ENCODE measurements around the gene ST6GAL1. TPM values are rescaled to one million over a fixed set of nuclear protein-coding genes. Genes with fewer than 3 reads are reported as not detected.

ST6GAL1 gene
- total and polyA plus RNA-seq, 9 donors, result 9.4 to 17.3 (median 13.0) TPM

DNA sequence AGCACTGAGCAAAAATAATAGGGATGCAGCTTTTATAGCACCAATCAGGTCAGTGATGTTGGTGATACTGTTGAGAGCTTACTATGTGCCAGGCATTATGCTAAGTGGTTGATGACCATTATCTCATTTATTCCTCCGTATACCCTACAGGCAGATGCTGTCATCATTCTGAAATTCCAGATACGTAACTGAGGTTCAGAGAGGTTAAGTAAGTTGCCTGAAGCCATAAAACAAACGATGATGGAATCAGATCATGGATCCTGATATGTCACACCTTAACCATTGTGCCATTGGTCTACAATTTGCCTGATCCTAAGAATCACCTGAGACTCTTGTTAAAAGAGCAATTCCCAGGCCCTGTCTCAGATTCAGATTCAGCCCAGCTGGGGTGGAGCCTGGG, 49.5 kb downstream of the ST6GAL1 start:
- 100% methylated on average over 1 of the region's 3 CpGs for WGBS (ENCODE audit: insufficient coverage)
- H3K27ac ChIP-seq (ENCODE audit: low read length), result no peak overlapping the region
- no peaks in the 10 kb centered on the region for H3K27me3 ChIP-seq (ENCODE audit: control insufficient read depth, insufficient read depth, low read length)
- no peaks in the 10 kb centered on the region for H3K9me3 ChIP-seq (replicated peaks; ENCODE audit: control insufficient read depth, low read depth, low read length)
- DNase-seq, result no peak
- no peak overlapping the region for H3K4me3 ChIP-seq (ENCODE audit: low read length)
- no peaks in the 10 kb centered on the region for H3K36me3 ChIP-seq (ENCODE audit: control insufficient read depth, insufficient read depth, low read length)
- H3K4me1 ChIP-seq (ENCODE audit: control insufficient read depth, insufficient read depth, low read length), result peaks cover 24% of the 10 kb centered on the region

DNA sequence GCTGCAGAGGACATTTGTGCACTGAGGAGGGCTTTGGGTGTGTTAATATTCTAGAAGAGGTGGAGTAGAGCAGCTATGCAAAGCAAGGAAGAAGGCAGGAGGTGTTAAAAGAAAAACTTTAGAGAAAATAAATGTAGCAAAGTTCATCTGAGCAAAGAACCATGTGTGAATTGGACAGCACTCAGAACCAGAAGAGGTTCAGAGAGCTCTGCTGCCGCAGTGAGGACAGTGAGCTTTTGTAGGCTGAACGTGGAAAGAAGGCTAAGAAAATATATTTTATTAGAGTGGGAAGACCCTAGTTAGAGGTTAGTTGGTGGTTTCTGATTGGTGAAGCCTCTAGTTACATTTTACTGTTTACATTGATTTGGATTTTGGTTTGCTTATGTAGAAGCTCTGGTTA, 50.7 kb downstream of the ST6GAL1 start:
- 80% methylated on average over 2 of the region's 2 CpGs for WGBS (ENCODE audit: insufficient coverage)
- Histone ChIP-seq H3K27me3 (ENCODE audit: control insufficient read depth, insufficient read depth, low read length) (no peaks in the 10 kb centered on the region), H3K27ac (ENCODE audit: low read length) (no peak overlapping the region), H3K4me3 (ENCODE audit: low read length) (no peak overlapping the region), H3K4me1 (ENCODE audit: control insufficient read depth, insufficient read depth, low read length) (peaks cover 19% of the 10 kb centered on the region), H3K9me3 (replicated peaks; ENCODE audit: control insufficient read depth, low read depth, low read length) (no peaks in the 10 kb centered on the region), H3K36me3 (ENCODE audit: control insufficient read depth, insufficient read depth, low read length) (no peaks in the 10 kb centered on the region)
- DNase-seq, result no peak

DNA sequence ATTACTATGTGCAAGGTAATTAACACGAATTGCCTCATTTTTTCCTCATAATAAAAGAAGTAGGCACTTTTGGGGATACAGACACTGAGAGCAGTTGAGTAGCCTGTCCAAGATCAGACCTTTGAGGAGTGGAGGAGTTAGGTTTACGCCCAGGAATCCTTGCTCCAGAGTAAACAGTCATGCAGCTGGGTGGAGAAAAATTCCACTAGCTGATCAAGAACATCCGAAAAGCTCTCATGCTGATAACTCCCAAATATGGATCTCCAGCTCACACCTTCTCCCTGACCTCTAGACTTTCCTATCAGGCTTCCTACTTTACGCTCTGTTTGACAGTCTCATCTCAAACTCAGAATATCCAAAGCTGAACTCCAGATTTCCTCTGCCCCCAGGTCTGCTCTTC, 53.3 kb downstream of the ST6GAL1 start:
- Histone ChIP-seq H3K36me3 (ENCODE audit: control insufficient read depth, insufficient read depth, low read length) (no peaks in the 10 kb centered on the region), H3K27me3 (ENCODE audit: control insufficient read depth, insufficient read depth, low read length) (no peaks in the 10 kb centered on the region), H3K27ac (ENCODE audit: low read length) (no peak overlapping the region), H3K4me1 (ENCODE audit: control insufficient read depth, insufficient read depth, low read length) (peaks cover 2% of the 10 kb centered on the region), H3K4me3 (ENCODE audit: low read length) (no peak overlapping the region), H3K9me3 (replicated peaks; ENCODE audit: control insufficient read depth, low read depth, low read length) (no peaks in the 10 kb centered on the region)
- WGBS (ENCODE audit: insufficient coverage), result 84% methylated on average over 3 of the region's 4 CpGs
- no peak for DNase-seq

DNA sequence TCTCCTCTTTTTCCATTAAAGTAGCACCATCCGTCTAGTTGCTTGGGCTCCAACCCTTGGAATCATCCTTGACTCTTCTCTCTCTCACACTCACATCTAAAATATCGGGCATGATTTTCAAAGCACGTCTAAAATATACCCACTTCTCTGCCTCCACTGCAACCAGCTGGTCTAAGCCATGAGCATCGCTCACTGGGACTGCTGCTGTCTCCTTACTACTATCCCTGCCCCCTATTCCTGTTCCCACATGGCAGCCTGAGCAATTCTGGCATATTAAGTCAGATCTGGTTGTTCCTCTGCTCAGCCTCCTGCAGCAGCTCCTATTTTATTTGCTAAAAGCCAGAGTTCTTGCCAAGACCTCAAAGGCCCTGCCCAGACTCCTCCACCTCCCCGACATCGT, 53.7 kb downstream of the ST6GAL1 start:
- peaks cover 2% of the 10 kb centered on the region for H3K4me1 ChIP-seq (ENCODE audit: control insufficient read depth, insufficient read depth, low read length)
- DNase-seq, result no peak
- H3K9me3 ChIP-seq (replicated peaks; ENCODE audit: control insufficient read depth, low read depth, low read length), result no peaks in the 10 kb centered on the region
- no peaks in the 10 kb centered on the region for H3K36me3 ChIP-seq (ENCODE audit: control insufficient read depth, insufficient read depth, low read length)
- no peaks in the 10 kb centered on the region for H3K27me3 ChIP-seq (ENCODE audit: control insufficient read depth, insufficient read depth, low read length)
- H3K4me3 ChIP-seq (ENCODE audit: low read length), result no peak overlapping the region
- WGBS (ENCODE audit: insufficient coverage), result 81% methylated on average over 6 of the region's 6 CpGs
- H3K27ac ChIP-seq (ENCODE audit: low read length), result no peak overlapping the region

DNA sequence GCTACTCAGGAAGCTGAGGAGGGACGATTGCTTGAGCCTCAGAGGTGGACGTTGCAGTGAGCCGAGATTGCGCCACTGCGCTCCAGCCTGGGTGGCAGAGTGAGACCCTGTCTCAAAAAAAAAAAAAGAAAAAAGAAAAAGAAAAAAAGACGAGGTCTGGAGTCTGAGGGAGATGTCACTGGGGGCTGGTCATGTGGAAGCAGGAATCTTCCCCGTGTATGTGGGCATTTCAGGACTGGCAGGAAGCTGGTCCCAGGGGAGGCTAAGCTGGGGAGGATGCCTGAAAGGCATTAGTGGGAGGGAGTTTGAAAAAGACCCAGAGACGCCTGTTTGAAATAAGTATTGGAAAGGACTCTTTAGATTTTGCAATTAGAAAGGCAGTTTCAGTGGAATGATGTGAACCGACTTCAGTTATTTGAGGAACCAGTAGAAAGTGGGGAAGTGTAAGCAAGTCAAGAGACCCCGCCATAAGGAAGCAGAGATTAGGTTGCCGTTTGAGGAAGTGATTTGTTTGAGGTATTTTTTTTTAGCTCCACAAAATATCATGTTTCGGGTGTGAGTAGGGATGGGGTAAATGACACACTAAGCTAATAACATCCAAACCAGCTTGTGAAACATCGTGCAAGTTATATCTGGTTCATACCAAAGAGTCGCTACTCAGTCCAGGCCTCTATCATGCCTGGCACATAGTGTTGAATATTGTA, 55.5 kb downstream of the ST6GAL1 start:
- Histone ChIP-seq H3K36me3 (ENCODE audit: control insufficient read depth, insufficient read depth, low read length) (no peaks in the 10 kb centered on the region), H3K4me1 (ENCODE audit: control insufficient read depth, insufficient read depth, low read length) (peaks cover 2% of the 10 kb centered on the region), H3K27me3 (ENCODE audit: control insufficient read depth, insufficient read depth, low read length) (no peaks in the 10 kb centered on the region), H3K27ac (ENCODE audit: low read length) (peak overlapping the region; percentile 49), H3K9me3 (replicated peaks; ENCODE audit: control insufficient read depth, low read depth, low read length) (no peaks in the 10 kb centered on the region), H3K4me3 (ENCODE audit: low read length) (no peak overlapping the region)
- 64% methylated on average over 10 of the region's 14 CpGs for WGBS (ENCODE audit: insufficient coverage)
- peak; percentile 57 for DNase-seq

DNA sequence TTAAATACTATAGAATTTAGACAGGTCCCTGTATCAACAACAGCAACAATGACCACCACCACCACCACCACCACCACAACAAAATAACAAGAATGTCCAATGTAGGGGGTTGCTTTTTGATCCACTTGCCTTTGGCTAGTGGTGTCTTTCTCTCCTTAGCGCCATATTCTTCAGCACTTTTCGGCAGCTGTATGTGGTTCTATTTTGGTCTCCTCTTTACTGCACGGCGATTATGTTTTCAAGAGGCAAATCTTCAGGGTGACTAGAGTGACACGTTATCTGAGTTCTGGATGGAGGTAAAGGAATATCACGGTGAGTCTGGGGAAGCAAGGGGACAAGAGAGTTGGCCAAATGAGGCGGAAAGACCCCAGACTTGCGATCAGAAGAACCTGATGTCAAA, 56.1 kb downstream of the ST6GAL1 start:
- Histone ChIP-seq H3K4me3 (ENCODE audit: low read length) (no peak overlapping the region), H3K9me3 (replicated peaks; ENCODE audit: control insufficient read depth, low read depth, low read length) (no peaks in the 10 kb centered on the region), H3K4me1 (ENCODE audit: control insufficient read depth, insufficient read depth, low read length) (peaks cover 2% of the 10 kb centered on the region), H3K36me3 (ENCODE audit: control insufficient read depth, insufficient read depth, low read length) (no peaks in the 10 kb centered on the region), H3K27me3 (ENCODE audit: control insufficient read depth, insufficient read depth, low read length) (no peaks in the 10 kb centered on the region), H3K27ac (ENCODE audit: low read length) (peak overlapping the region; percentile 49)
- WGBS (ENCODE audit: insufficient coverage), result 75% methylated on average over 6 of the region's 8 CpGs
- DNase-seq, result no peak

DNA sequence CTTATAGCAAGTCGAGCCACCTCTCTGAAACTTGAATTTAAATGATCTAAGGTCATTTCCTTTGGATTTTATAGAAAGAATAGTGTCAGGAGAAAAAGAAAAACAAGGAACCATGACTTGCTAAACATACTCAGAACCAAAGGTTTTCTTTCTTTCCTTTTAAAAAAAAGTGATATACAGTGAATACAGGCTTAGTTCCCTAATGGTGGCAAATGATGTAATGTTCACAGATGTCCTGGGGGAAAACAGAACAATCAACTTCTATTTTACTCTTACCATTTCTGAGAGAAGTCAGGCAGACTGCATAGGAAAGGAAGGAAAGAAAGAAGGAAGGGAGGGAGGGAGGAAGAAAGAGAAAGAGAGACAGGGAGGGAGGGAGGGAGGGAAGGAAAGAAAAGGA, 56.5 kb downstream of the ST6GAL1 start:
- no CpG with 5 or more reads among the region's 1 CpG for WGBS (ENCODE audit: insufficient coverage)
- H3K27ac ChIP-seq (ENCODE audit: low read length), result peak overlapping the region; percentile 49

DNA sequence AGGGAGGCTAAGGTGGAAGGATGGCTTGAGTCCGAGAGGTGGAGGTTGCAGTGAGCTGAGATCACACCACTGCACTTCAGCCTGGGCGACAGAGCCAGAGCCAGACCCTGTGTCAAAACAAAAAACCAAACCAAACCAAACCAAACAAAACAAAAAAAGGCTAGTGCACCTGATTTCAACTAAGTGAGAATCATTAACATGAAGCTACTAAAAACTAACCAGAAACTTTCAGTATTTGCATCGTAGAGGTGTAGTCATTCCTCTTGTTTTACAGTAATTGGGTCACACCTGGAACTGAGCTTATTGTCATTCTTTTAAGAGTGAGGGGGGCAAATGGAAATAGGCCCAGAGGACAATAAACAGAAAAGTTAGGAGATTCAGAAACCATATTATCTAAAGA, 58.5 kb downstream of the ST6GAL1 start:
- H3K4me1 ChIP-seq (ENCODE audit: control insufficient read depth, insufficient read depth, low read length), result peaks cover 4% of the 10 kb centered on the region
- no peak overlapping the region for H3K4me3 ChIP-seq (ENCODE audit: low read length)
- H3K36me3 ChIP-seq (ENCODE audit: control insufficient read depth, insufficient read depth, low read length), result no peaks in the 10 kb centered on the region
- DNase-seq, result no peak
- no CpG with 5 or more reads among the region's 3 CpGs for WGBS (ENCODE audit: insufficient coverage)
- H3K27me3 ChIP-seq (ENCODE audit: control insufficient read depth, insufficient read depth, low read length), result no peaks in the 10 kb centered on the region
- no peaks in the 10 kb centered on the region for H3K9me3 ChIP-seq (replicated peaks; ENCODE audit: control insufficient read depth, low read depth, low read length)
- no peak overlapping the region for H3K27ac ChIP-seq (ENCODE audit: low read length)

More for the DNA sequence above, 56.5 kb downstream of the ST6GAL1 start:
- peak; percentile 36 for DNase-seq
- Histone ChIP-seq H3K4me3 (ENCODE audit: low read length) (no peak overlapping the region), H3K36me3 (ENCODE audit: control insufficient read depth, insufficient read depth, low read length) (no peaks in the 10 kb centered on the region), H3K4me1 (ENCODE audit: control insufficient read depth, insufficient read depth, low read length) (peaks cover 2% of the 10 kb centered on the region), H3K27me3 (ENCODE audit: control insufficient read depth, insufficient read depth, low read length) (no peaks in the 10 kb centered on the region), H3K9me3 (replicated peaks; ENCODE audit: control insufficient read depth, low read depth, low read length) (no peaks in the 10 kb centered on the region)

DNA sequence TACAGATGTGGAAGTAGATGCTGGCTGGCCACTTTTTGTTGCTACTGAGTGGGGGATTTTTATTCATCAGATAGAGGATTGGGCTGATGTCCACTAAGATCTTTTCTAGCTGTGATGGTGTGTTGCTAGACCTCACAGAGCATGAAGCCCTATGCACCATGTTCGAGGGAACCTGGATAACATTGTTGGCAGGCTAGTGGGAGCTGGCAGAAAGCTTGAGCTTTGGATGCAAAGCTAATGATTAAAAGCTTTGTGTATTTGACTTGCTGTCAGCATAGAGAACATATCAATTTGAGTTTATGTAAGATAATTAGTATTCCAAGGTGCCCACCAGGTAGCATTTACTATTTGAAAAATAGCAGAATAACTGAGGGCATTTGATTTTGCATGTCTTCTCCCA, 59.1 kb downstream of the ST6GAL1 start:
- DNase-seq, result no peak
- WGBS (ENCODE audit: insufficient coverage), result 71% methylated on average over 1 of the region's 1 CpG
- Histone ChIP-seq H3K4me1 (ENCODE audit: control insufficient read depth, insufficient read depth, low read length) (peaks cover 4% of the 10 kb centered on the region), H3K36me3 (ENCODE audit: control insufficient read depth, insufficient read depth, low read length) (no peaks in the 10 kb centered on the region), H3K27ac (ENCODE audit: low read length) (no peak overlapping the region), H3K9me3 (replicated peaks; ENCODE audit: control insufficient read depth, low read depth, low read length) (no peaks in the 10 kb centered on the region), H3K27me3 (ENCODE audit: control insufficient read depth, insufficient read depth, low read length) (no peaks in the 10 kb centered on the region), H3K4me3 (ENCODE audit: low read length) (no peak overlapping the region)

DNA sequence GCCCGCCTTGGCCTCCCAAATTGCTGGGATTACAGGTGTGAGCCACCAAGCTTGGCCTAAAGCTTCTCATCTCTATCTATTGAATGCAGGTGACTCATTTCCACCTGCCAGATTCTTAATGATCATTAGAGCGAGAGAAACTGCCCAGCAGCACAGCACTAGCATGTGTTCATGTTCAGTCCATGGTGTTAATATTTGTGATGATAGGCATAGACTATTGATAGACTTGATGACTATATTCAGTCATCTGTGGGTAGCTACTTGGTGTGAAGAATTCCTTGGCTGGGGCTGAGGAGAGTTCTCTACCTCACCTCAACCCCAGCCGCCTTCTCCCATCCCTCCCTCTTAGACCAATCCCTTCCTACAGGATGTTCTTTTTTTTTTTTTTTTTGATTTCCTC, 60.0 kb downstream of the ST6GAL1 start:
- 100% methylated on average over 1 of the region's 3 CpGs for WGBS (ENCODE audit: insufficient coverage)
- Histone ChIP-seq H3K9me3 (replicated peaks; ENCODE audit: control insufficient read depth, low read depth, low read length) (no peaks in the 10 kb centered on the region), H3K4me3 (ENCODE audit: low read length) (no peak overlapping the region), H3K27me3 (ENCODE audit: control insufficient read depth, insufficient read depth, low read length) (no peaks in the 10 kb centered on the region), H3K27ac (ENCODE audit: low read length) (no peak overlapping the region), H3K4me1 (ENCODE audit: control insufficient read depth, insufficient read depth, low read length) (peaks cover 4% of the 10 kb centered on the region), H3K36me3 (ENCODE audit: control insufficient read depth, insufficient read depth, low read length) (no peaks in the 10 kb centered on the region)
- DNase-seq, result no peak

DNA sequence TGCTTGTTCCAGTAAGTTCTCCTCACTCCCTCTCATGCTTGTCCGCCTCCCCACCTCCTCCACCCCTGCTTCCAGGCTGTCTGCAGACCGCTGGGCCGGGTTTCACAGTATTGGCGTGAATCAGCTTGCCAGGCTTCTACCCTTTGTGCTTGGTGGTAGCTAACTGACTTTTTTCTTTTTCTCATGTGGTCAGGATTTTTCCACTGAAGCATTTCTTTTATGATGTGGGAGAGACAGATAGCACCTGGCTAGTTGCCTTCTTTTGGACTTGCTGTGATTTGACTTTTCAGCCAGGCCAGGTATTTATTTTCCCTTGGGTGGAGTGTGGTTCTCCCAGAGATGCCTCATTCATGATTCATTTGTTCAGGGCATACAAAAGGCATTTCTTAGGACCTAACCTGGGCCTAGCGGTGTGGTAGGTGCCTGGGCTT, 60.6 kb downstream of the ST6GAL1 start:
- 77% methylated on average over 3 of the region's 5 CpGs for WGBS (ENCODE audit: insufficient coverage)
- H3K9me3 ChIP-seq (replicated peaks; ENCODE audit: control insufficient read depth, low read depth, low read length), result no peaks in the 10 kb centered on the region
- no peak overlapping the region for H3K27ac ChIP-seq (ENCODE audit: low read length)
- no peaks in the 10 kb centered on the region for H3K27me3 ChIP-seq (ENCODE audit: control insufficient read depth, insufficient read depth, low read length)
- H3K36me3 ChIP-seq (ENCODE audit: control insufficient read depth, insufficient read depth, low read length), result no peaks in the 10 kb centered on the region
- no peak overlapping the region for H3K4me3 ChIP-seq (ENCODE audit: low read length)
- H3K4me1 ChIP-seq (ENCODE audit: control insufficient read depth, insufficient read depth, low read length), result peaks cover 4% of the 10 kb centered on the region
- no peak for DNase-seq

Data from muscle of leg (tissue), 11 donors.